ENCODE results near the gene GBP7. TPM values are rescaled to one million over a fixed set of nuclear protein-coding genes. Genes with fewer than 3 reads are reported as not detected.

Gene GBP7
- total RNA-seq, 1 donor from 2014 or later: not detected

- no peak overlapping the region for H2AFZ ChIP-seq (ENCODE audit: low read depth, low read length)
- H3K4me2 ChIP-seq (ENCODE audit: low read length): no peak overlapping the region
- H3K9me3 ChIP-seq (ENCODE audit: insufficient read depth, low read depth, low read length): no peaks in the 10 kb centered on the region
- no peak overlapping the region for H3K27ac ChIP-seq (ENCODE audit: low read depth, low read length)
- DNase-seq (ENCODE audit: low read depth) (no peak), FAIRE-seq (no peak)
- H3K4me1 ChIP-seq (ENCODE audit: insufficient read depth, low read length): no peaks in the 10 kb centered on the region
- H3K9ac ChIP-seq (ENCODE audit: low read length): no peak overlapping the region
- H3K9me3 Mint-ChIP-seq (ENCODE audit: unreplicated experiment): no peaks in the 10 kb centered on the region
- no peak for TF ChIP-seq CTCF (IDR thresholded peaks at IDR 0.05; ENCODE audit: insufficient read depth, low read depth, low read length)
- no peaks in the 10 kb centered on the region for H3K36me3 ChIP-seq (ENCODE audit: insufficient read depth, low read length)
- H3K4me1 Mint-ChIP-seq (ENCODE audit: low read depth, unreplicated experiment): no peaks in the 10 kb centered on the region
- H3K79me2 ChIP-seq (ENCODE audit: insufficient read depth, low read length): no peaks in the 10 kb centered on the region
- H3K4me3 Mint-ChIP-seq (ENCODE audit: unreplicated experiment): no peak overlapping the region
- no peak overlapping the region for H3K4me3 ChIP-seq (ENCODE audit: insufficient read depth, low read depth, low read length)
- H3K27ac Mint-ChIP-seq (ENCODE audit: unreplicated experiment): no peak overlapping the region
- no peaks in the 10 kb centered on the region for H3K27me3 ChIP-seq (ENCODE audit: insufficient read depth, low read length)
- no peaks in the 10 kb centered on the region for H3K27me3 Mint-ChIP-seq (ENCODE audit: low read depth, unreplicated experiment)
- H4K20me1 ChIP-seq (ENCODE audit: insufficient read depth, low read length): no peaks in the 10 kb centered on the region
- H3K36me3 Mint-ChIP-seq (ENCODE audit: low read depth, unreplicated experiment): no peaks in the 10 kb centered on the region
Observed at GRCh38 chr1:89088572-89088971, 87.2 kb downstream of the GBP7 start.

- H3K79me2 ChIP-seq (ENCODE audit: insufficient read depth, low read length): no peaks in the 10 kb centered on the region
- H2AFZ ChIP-seq (ENCODE audit: low read depth, low read length): no peak overlapping the region
- Mint-ChIP-seq H3K36me3 (ENCODE audit: low read depth, unreplicated experiment) (no peaks in the 10 kb centered on the region), H3K9me3 (ENCODE audit: unreplicated experiment) (no peaks in the 10 kb centered on the region), H3K4me3 (ENCODE audit: unreplicated experiment) (no peak overlapping the region), H3K4me1 (ENCODE audit: low read depth, unreplicated experiment) (no peaks in the 10 kb centered on the region), H3K27ac (ENCODE audit: unreplicated experiment) (no peak overlapping the region), H3K27me3 (ENCODE audit: low read depth, unreplicated experiment) (no peaks in the 10 kb centered on the region)
- no peak overlapping the region for H3K27ac ChIP-seq (ENCODE audit: low read depth, low read length)
- H3K27me3 ChIP-seq (ENCODE audit: insufficient read depth, low read length): no peaks in the 10 kb centered on the region
- H4K20me1 ChIP-seq (ENCODE audit: insufficient read depth, low read length): no peaks in the 10 kb centered on the region
- no peaks in the 10 kb centered on the region for H3K4me1 ChIP-seq (ENCODE audit: insufficient read depth, low read length)
- H3K4me2 ChIP-seq (ENCODE audit: low read length): no peak overlapping the region
- TF ChIP-seq CTCF (IDR thresholded peaks at IDR 0.05; ENCODE audit: insufficient read depth, low read depth, low read length) (no peak), EZH2 (IDR thresholded peaks at IDR 0.05; ENCODE audit: insufficient read depth, low read length) (no peak)
- DNase-seq (ENCODE audit: low read depth) (no peak), FAIRE-seq (no peak)
- H3K36me3 ChIP-seq (ENCODE audit: insufficient read depth, low read length): no peaks in the 10 kb centered on the region
- no peak overlapping the region for H3K9ac ChIP-seq (ENCODE audit: low read length)
- no peaks in the 10 kb centered on the region for H3K9me3 ChIP-seq (ENCODE audit: insufficient read depth, low read depth, low read length)
- no peak overlapping the region for H3K4me3 ChIP-seq (ENCODE audit: insufficient read depth, low read depth, low read length)
Observed at GRCh38 chr1:89087241-89087640, 88.6 kb downstream of the GBP7 start.

GRCh38 chr1:89085781-89086180, 90.0 kb downstream of the GBP7 start:
- no peaks in the 10 kb centered on the region for H3K9me3 Mint-ChIP-seq (ENCODE audit: unreplicated experiment)
- H3K36me3 Mint-ChIP-seq (ENCODE audit: low read depth, unreplicated experiment): no peaks in the 10 kb centered on the region
- TF ChIP-seq CTCF (IDR thresholded peaks at IDR 0.05; ENCODE audit: insufficient read depth, low read depth, low read length): peak; percentile 68
- no peak for TF ChIP-seq EZH2 (IDR thresholded peaks at IDR 0.05; ENCODE audit: insufficient read depth, low read length)
- H3K4me3 ChIP-seq (ENCODE audit: insufficient read depth, low read depth, low read length): no peak overlapping the region
- no peak overlapping the region for H3K9ac ChIP-seq (ENCODE audit: low read length)
- no peaks in the 10 kb centered on the region for H3K27me3 Mint-ChIP-seq (ENCODE audit: low read depth, unreplicated experiment)
- no peak overlapping the region for H3K27ac Mint-ChIP-seq (ENCODE audit: unreplicated experiment)
- no peaks in the 10 kb centered on the region for H3K27me3 ChIP-seq (ENCODE audit: insufficient read depth, low read length)
- no peaks in the 10 kb centered on the region for H3K9me3 ChIP-seq (ENCODE audit: insufficient read depth, low read depth, low read length)
- no peaks in the 10 kb centered on the region for H3K36me3 ChIP-seq (ENCODE audit: insufficient read depth, low read length)
- no peaks in the 10 kb centered on the region for H3K79me2 ChIP-seq (ENCODE audit: insufficient read depth, low read length)
- FAIRE-seq (no peak), DNase-seq (ENCODE audit: low read depth) (no peak)
- no peak overlapping the region for H2AFZ ChIP-seq (ENCODE audit: low read depth, low read length)
- H4K20me1 ChIP-seq (ENCODE audit: insufficient read depth, low read length): no peaks in the 10 kb centered on the region
- no peak overlapping the region for H3K27ac ChIP-seq (ENCODE audit: low read depth, low read length)
- no peaks in the 10 kb centered on the region for H3K4me1 ChIP-seq (ENCODE audit: insufficient read depth, low read length)
- no peak overlapping the region for H3K4me3 Mint-ChIP-seq (ENCODE audit: unreplicated experiment)
- no peak overlapping the region for H3K4me2 ChIP-seq (ENCODE audit: low read length)
- H3K4me1 Mint-ChIP-seq (ENCODE audit: low read depth, unreplicated experiment): no peaks in the 10 kb centered on the region

Other genes starting within 250 kb of the GBP7 start
- gene KYAT3, start 183.4 kb downstream of the GBP7 start, total RNA-seq: 21.0 and 21.3 TPM in 2 replicates
- 10.1 and 10.9 TPM in 2 replicates for gene RBMXL1, start 183.4 kb downstream of the GBP7 start, total RNA-seq
- 30.3 and 34.9 TPM in 2 replicates for gene GBP3, start 153.1 kb downstream of the GBP7 start, total RNA-seq
- 62.5 and 79.6 TPM in 2 replicates for gene GBP1, start 110.8 kb downstream of the GBP7 start, total RNA-seq
- 4.6 and 6.3 TPM in 2 replicates for gene GBP2, start 49.9 kb downstream of the GBP7 start, total RNA-seq
- gene GBP4, start 22.9 kb upstream of the GBP7 start, total RNA-seq: 0.32 and 0.34 TPM in 2 replicates
- gene GBP5, start 96.9 kb upstream of the GBP7 start, total RNA-seq: 0.62 and 0.79 TPM in 2 replicates
- 0.07 TPM in 1 of 2 replicates, not detected in the other for gene GBP6, start 188.1 kb upstream of the GBP7 start, total RNA-seq

All from astrocyte (in vitro differentiated cells and primary cell).